Mesenchymal stem cell (in vitro differentiated cells and primary cell): ENCODE data around the gene TRPV3.

Source experiments
- DNase-seq: peaks from one replicate; pipeline ENCODE4 v3.0.0-alpha.2; 2013
- H2AFZ ChIP-seq: one replicate; pipeline ENCODE4 v1.6.1; 2013; ENCODE audit warnings: low read depth, mild to moderate bottlenecking, control low read depth, inconsistent platforms, low read length, moderate library complexity
- H2AK5ac ChIP-seq: 2 replicates; pipeline ENCODE4 v1.6.1; 2013; ENCODE audit warnings: low read length, moderate library complexity, mild to moderate bottlenecking, inconsistent platforms; ENCODE audit not compliant: severe bottlenecking
- H2BK120ac ChIP-seq: one replicate; pipeline ENCODE4 v1.6.1; 2013; ENCODE audit warnings: low read depth, mild to moderate bottlenecking, inconsistent platforms, low read length, moderate library complexity
- H2BK12ac ChIP-seq, 2 experiments: one replicate each; pipeline ENCODE4 v1.6.1; 2013; ENCODE audit warnings: inconsistent platforms in 2 of 2, low read length in 2 of 2, mild to moderate bottlenecking in 2 of 2, moderate library complexity in 2 of 2, control low read depth in 1 of 2
- H2BK15ac ChIP-seq: one replicate; pipeline ENCODE4 v1.6.1; 2013; ENCODE audit warnings: mild to moderate bottlenecking, low read depth, inconsistent platforms; ENCODE audit not compliant: poor library complexity, severe bottlenecking
- H2BK5ac ChIP-seq: 2 replicates; pipeline ENCODE4 v1.6.1; 2013; ENCODE audit warnings: low read depth, mild to moderate bottlenecking, low read length, control low read depth, inconsistent platforms; ENCODE audit not compliant: poor library complexity, severe bottlenecking
- H3K14ac ChIP-seq, 2 experiments: one replicate each; pipeline ENCODE4 v1.6.1; 2013; ENCODE audit warnings: inconsistent platforms in 2 of 2, low read length in 2 of 2, control low read depth in 1 of 2, mild to moderate bottlenecking in 1 of 2, moderate library complexity in 1 of 2
- H3K18ac ChIP-seq, 2 experiments: one replicate each; pipeline ENCODE4 v1.6.1; 2013; ENCODE audit warnings: inconsistent platforms in 2 of 2, low read length in 2 of 2, control low read depth in 1 of 2, low read depth in 1 of 2, mild to moderate bottlenecking in 1 of 2
- H3K23ac ChIP-seq, 2 experiments: one replicate each; pipeline ENCODE4 v1.6.1; 2013; ENCODE audit warnings: inconsistent platforms in 2 of 2, low read length in 2 of 2, mild to moderate bottlenecking in 2 of 2, moderate library complexity in 2 of 2, control low read depth in 1 of 2
- H3K27ac ChIP-seq: 2 replicates; pipeline ENCODE4 v1.5.1; 2013; ENCODE audit warnings: mild to moderate bottlenecking, moderate library complexity, low read length, control low read depth, inconsistent platforms; ENCODE audit not compliant: poor library complexity, severe bottlenecking
- H3K27me3 ChIP-seq, 2 experiments: 2 replicates each; pipeline versions ENCODE4 v1.6.1 to v1.7.0; 2013; ENCODE audit warnings: low read length in 2 of 2, mild to moderate bottlenecking in 2 of 2, moderate library complexity in 2 of 2, control low read depth in 1 of 2, inconsistent platforms in 1 of 2; ENCODE audit not compliant: control insufficient read depth in 1 of 2, insufficient read depth in 1 of 2
- H3K36me3 ChIP-seq, 2 experiments: 2 replicates each; pipeline versions ENCODE4 v1.6.1 to v1.7.0; 2013; ENCODE audit warnings: low read length in 2 of 2, control low read depth in 1 of 2, inconsistent platforms in 1 of 2, low read depth in 1 of 2, mild to moderate bottlenecking in 1 of 2; ENCODE audit not compliant: insufficient read depth in 2 of 2, control insufficient read depth in 1 of 2
- H3K4ac ChIP-seq, 2 experiments: one replicate each; pipeline ENCODE4 v1.6.1; 2013; ENCODE audit warnings: inconsistent platforms in 2 of 2, low read length in 2 of 2, mild to moderate bottlenecking in 2 of 2, moderate library complexity in 2 of 2, control low read depth in 1 of 2, low read depth in 1 of 2
- H3K4me1 ChIP-seq: 2 replicates; pipeline ENCODE4 v1.6.1; 2013; ENCODE audit warnings: low read depth, low read length, control low read depth; ENCODE audit not compliant: control insufficient read depth, insufficient read depth
- H3K4me2 ChIP-seq: 2 replicates; pipeline ENCODE4 v1.6.1; 2013; ENCODE audit warnings: low read length, mild to moderate bottlenecking, inconsistent platforms; ENCODE audit not compliant: poor library complexity, severe bottlenecking
- H3K4me3 ChIP-seq, 2 experiments: 2 replicates each; pipeline versions ENCODE4 v1.5.1 to v1.7.0; 2013; ENCODE audit warnings: low read length in 2 of 2, mild to moderate bottlenecking in 2 of 2, control low read depth in 1 of 2, low read depth in 1 of 2; ENCODE audit not compliant: insufficient read depth in 1 of 2
- H3K79me1 ChIP-seq: replicated peaks from 2 replicates; pipeline ENCODE4 v1.6.1; 2013; ENCODE audit warnings: mild to moderate bottlenecking, control low read depth, low read length, inconsistent platforms; ENCODE audit not compliant: poor library complexity, severe bottlenecking
- H3K9ac ChIP-seq: 2 replicates; pipeline ENCODE4 v1.7.0; 2013; ENCODE audit warnings: mild to moderate bottlenecking, low read length, moderate library complexity
- H3K9me3 ChIP-seq: 2 replicates; pipeline ENCODE4 v1.7.0; 2013; ENCODE audit warnings: mild to moderate bottlenecking, low read length; ENCODE audit not compliant: control insufficient read depth
- H4K8ac ChIP-seq: one replicate; pipeline ENCODE4 v1.6.1; 2013; ENCODE audit warnings: inconsistent platforms, mild to moderate bottlenecking, low read length, moderate library complexity
- H4K91ac ChIP-seq: one replicate; pipeline ENCODE4 v1.6.1; 2013; ENCODE audit warnings: mild to moderate bottlenecking, low read length, inconsistent platforms
- WGBS: methylation state at CpG from one replicate; pipeline ENCODE4 v1.1.7; 2013; ENCODE audit warnings: mixed read lengths; 5-methylcytosine and 5-hydroxymethylcytosine counted together

The TRPV3 gene

GRCh38 chr17:3594051-3594800, 36.6 kb upstream of the TRPV3 start:
- peaks cover 42% of the 10 kb centered on the region for H3K4me1 ChIP-seq
- 70% methylated on average over 11 of the region's 11 CpGs for WGBS
- H2BK5ac ChIP-seq, result no peak overlapping the region
- H2AK5ac ChIP-seq, result no peak overlapping the region
- H3K9ac ChIP-seq, result peak overlapping the region; percentile 32
- no peak overlapping the region for H2BK120ac ChIP-seq
- no peak overlapping the region for H3K23ac ChIP-seq
- no peak overlapping the region for H3K14ac ChIP-seq
- H3K36me3 ChIP-seq, result peaks cover 26 to 28% of the 10 kb centered on the region in 2 experiments
- no peak overlapping the region for H3K4ac ChIP-seq
- H3K4me2 ChIP-seq, result no peak overlapping the region
- no peak overlapping the region for H2AFZ ChIP-seq
- H3K18ac ChIP-seq, result no peak overlapping the region
- no peak overlapping the region for H4K91ac ChIP-seq
- no peaks in the 10 kb centered on the region for H3K79me1 ChIP-seq
- DNase-seq, result peak; percentile 13
- no peaks in the 10 kb centered on the region for H3K27me3 ChIP-seq
- peak overlapping the region; percentile 86 for H3K27ac ChIP-seq
- no peak overlapping the region for H2BK12ac ChIP-seq
- no peak overlapping the region for H2BK15ac ChIP-seq
- H3K4me3 ChIP-seq, result no peak overlapping the region
- no peak overlapping the region for H4K8ac ChIP-seq
- H3K9me3 ChIP-seq, result no peaks in the 10 kb centered on the region

GRCh38 chr17:3593384-3593783, 35.8 kb upstream of the TRPV3 start:
- Histone ChIP-seq H3K9me3 (no peaks in the 10 kb centered on the region), H2BK12ac (no peak overlapping the region), H3K27ac (peak overlapping the region; percentile 10), H3K9ac (no peak overlapping the region), H3K4ac (no peak overlapping the region), H4K91ac (no peak overlapping the region), H3K4me3 (no peak overlapping the region), H3K18ac (no peak overlapping the region), H3K79me1 (no peaks in the 10 kb centered on the region), H2BK120ac (no peak overlapping the region), H3K36me3 (peaks cover 28 to 33% of the 10 kb centered on the region in 2 experiments), H2AFZ (no peak overlapping the region), H4K8ac (no peak overlapping the region), H2BK5ac (no peak overlapping the region), H2BK15ac (no peak overlapping the region), H3K4me2 (no peak overlapping the region), H2AK5ac (peak overlapping the region; percentile 21), H3K23ac (no peak overlapping the region), H3K27me3 (no peaks in the 10 kb centered on the region), H3K14ac (peak overlapping the region in 1 of 2 experiments; percentile 48), H3K4me1 (peaks cover 42% of the 10 kb centered on the region)
- WGBS, result 95% methylated on average over 5 of the region's 5 CpGs
- no peak for DNase-seq

GRCh38 chr17:3592216-3592860, 34.7 kb upstream of the TRPV3 start:
- no peak overlapping the region for H2AK5ac ChIP-seq
- no peak overlapping the region for H3K4ac ChIP-seq
- no peak overlapping the region for H2BK120ac ChIP-seq
- no peaks in the 10 kb centered on the region for H3K27me3 ChIP-seq
- H3K23ac ChIP-seq, result no peak overlapping the region
- no peak overlapping the region for H3K18ac ChIP-seq
- H4K8ac ChIP-seq, result no peak overlapping the region
- no peak overlapping the region for H4K91ac ChIP-seq
- no peak overlapping the region for H2AFZ ChIP-seq
- no peak overlapping the region for H3K9ac ChIP-seq
- H2BK12ac ChIP-seq, result no peak overlapping the region
- H3K36me3 ChIP-seq, result peaks cover 33 to 43% of the 10 kb centered on the region in 2 experiments
- no peak overlapping the region for H3K4me3 ChIP-seq
- no peak overlapping the region for H3K14ac ChIP-seq
- no peak for DNase-seq
- H3K79me1 ChIP-seq, result no peaks in the 10 kb centered on the region
- H3K9me3 ChIP-seq, result no peaks in the 10 kb centered on the region
- no peak overlapping the region for H3K27ac ChIP-seq
- peaks cover 40% of the 10 kb centered on the region for H3K4me1 ChIP-seq
- 94% methylated on average over 15 of the region's 15 CpGs for WGBS
- H2BK15ac ChIP-seq, result no peak overlapping the region
- H3K4me2 ChIP-seq, result no peak overlapping the region
- H2BK5ac ChIP-seq, result no peak overlapping the region

- no peak overlapping the region for H3K9ac ChIP-seq
- H2BK12ac ChIP-seq, result no peak overlapping the region
- H2AK5ac ChIP-seq, result no peak overlapping the region
- H3K4me3 ChIP-seq, result no peak overlapping the region
- H4K91ac ChIP-seq, result no peak overlapping the region
- H3K4me2 ChIP-seq, result no peak overlapping the region
- no peak overlapping the region for H2BK120ac ChIP-seq
- no peak overlapping the region for H3K14ac ChIP-seq
- H3K18ac ChIP-seq, result no peak overlapping the region
- DNase-seq, result no peak
- 94% methylated on average over 15 of the region's 15 CpGs for WGBS
- no peak overlapping the region for H3K27ac ChIP-seq
- H2BK15ac ChIP-seq, result no peak overlapping the region
- H3K4me1 ChIP-seq, result peaks cover 31% of the 10 kb centered on the region
- no peak overlapping the region for H4K8ac ChIP-seq
- H2AFZ ChIP-seq, result no peak overlapping the region
- peaks cover 37 to 59% of the 10 kb centered on the region in 2 experiments for H3K36me3 ChIP-seq
- no peaks in the 10 kb centered on the region for H3K9me3 ChIP-seq
- no peak overlapping the region for H2BK5ac ChIP-seq
- no peaks in the 10 kb centered on the region for H3K79me1 ChIP-seq
- H3K27me3 ChIP-seq, result no peaks in the 10 kb centered on the region
- H3K4ac ChIP-seq, result no peak overlapping the region
- no peak overlapping the region for H3K23ac ChIP-seq
Measured at GRCh38 chr17:3590768-3591167, 33.2 kb upstream of the TRPV3 start.
